Neural cell (in vitro differentiated cells): ENCODE measurements around the gene ITM2B. TPM values are rescaled to one million over a fixed set of nuclear protein-coding genes. Genes with fewer than 3 reads are reported as not detected.

Experiments used
- H2AFZ ChIP-seq: fragments of 200-600, 300-800 bp; sonication (generic), shearing (Covaris generic); 2 replicates; pipeline ENCODE4 v1.6.0; 2014; ENCODE audit warnings: low read depth, mild to moderate bottlenecking, antibody characterized with exemption, low read length, moderate library complexity
- H3F3A ChIP-seq: fragments of 200-600 bp; shearing (Covaris generic); 2 replicates; pipeline ENCODE4 v1.6.1; 2016; ENCODE audit warnings: mild to moderate bottlenecking, moderate library complexity, mixed read lengths, antibody characterized with exemption, low read length; ENCODE audit not compliant: insufficient read depth, poor library complexity, severe bottlenecking
- H3K27ac ChIP-seq: fragments of 200-600, 300-800 bp; sonication (generic), shearing (Covaris generic); 2 replicates; pipeline ENCODE4 v1.5.1; 2014; ENCODE audit warnings: mild to moderate bottlenecking, low read length, moderate library complexity
- H3K27me3 ChIP-seq: fragments of 300-800, 200-600 bp; sonication (generic), shearing (Covaris generic); 2 replicates; pipeline ENCODE4 v1.6.0; 2014; ENCODE audit warnings: mild to moderate bottlenecking, low read depth, low read length, moderate library complexity; ENCODE audit not compliant: insufficient read depth
- H3K36me3 ChIP-seq: fragments of 300-800, 200-600 bp; sonication (generic), shearing (Covaris generic); 2 replicates; pipeline ENCODE4 v1.5.1; 2014; ENCODE audit warnings: mild to moderate bottlenecking, antibody characterized with exemption, low read length, moderate library complexity; ENCODE audit not compliant: insufficient read depth
- H3K4me2 ChIP-seq: fragments of 300-800, 200-600 bp; sonication (generic), shearing (Covaris generic); 2 replicates; pipeline ENCODE4 v1.6.0; 2014; ENCODE audit warnings: mild to moderate bottlenecking, low read length
- H3K4me3 ChIP-seq: fragments of 300-800, 200-600 bp; sonication (generic), shearing (Covaris generic); 2 replicates; pipeline ENCODE4 v1.5.1; 2014; ENCODE audit warnings: mild to moderate bottlenecking, low read length, moderate library complexity
- H3K79me2 ChIP-seq: fragments of 200-600 bp; shearing (Covaris generic); replicated peaks from 2 replicates; pipeline ENCODE4 v1.6.0; 2014; ENCODE audit warnings: mild to moderate bottlenecking, low read length, moderate library complexity; ENCODE audit not compliant: insufficient read depth
- H3K9ac ChIP-seq: fragments of 300-800, 200-600 bp; sonication (generic), shearing (Covaris generic); 2 replicates; pipeline ENCODE4 v1.6.1; 2016; ENCODE audit warnings: mild to moderate bottlenecking, low read length, mixed read lengths
- H3K9me2 ChIP-seq: fragments of 200-600 bp; shearing (Covaris generic); 2 replicates; pipeline ENCODE4 v1.6.1; 2016; ENCODE audit warnings: mild to moderate bottlenecking, low read length, mixed read lengths; ENCODE audit not compliant: insufficient read depth
- H3K9me3 ChIP-seq: fragments of 200-600, 300-800 bp; sonication (generic), shearing (Covaris generic); 2 replicates; pipeline ENCODE4 v1.6.1; 2016; ENCODE audit warnings: mild to moderate bottlenecking, mixed run types, low read length, moderate library complexity, mixed read lengths
- H4K20me1 ChIP-seq: fragments of 200-600 bp; shearing (Covaris generic); 2 replicates; pipeline ENCODE4 v1.6.1; 2016; ENCODE audit warnings: mild to moderate bottlenecking, mixed run types; ENCODE audit not compliant: insufficient read depth
- CTCF ChIP-seq: fragments of 450-650 bp; IDR thresholded peaks from 2 replicates; pipeline ENCODE4 v1.5.1; 2014; ENCODE audit warnings: antibody characterized with exemption, mild to moderate bottlenecking, moderate library complexity; ENCODE audit not compliant: poor library complexity, severe bottlenecking
- EZH2 ChIP-seq: fragments of 200-600, 300-800 bp; shearing (Covaris generic), sonication (generic); IDR thresholded peaks from 2 replicates; pipeline ENCODE4 v1.6.1; 2014; ENCODE audit warnings: antibody characterized with exemption, low read length, borderline replicate concordance, mild to moderate bottlenecking; ENCODE audit not compliant: insufficient read depth, poor library complexity, severe bottlenecking
- MXI1 ChIP-seq: fragments of 450-650 bp; conservative IDR thresholded peaks from 2 replicates; pipeline ENCODE4 v1.6.1; 2014; ENCODE audit warnings: antibody characterized with exemption, mild to moderate bottlenecking; ENCODE audit not compliant: poor library complexity, severe bottlenecking
- POLR2AphosphoS5 ChIP-seq: IDR thresholded peaks from 2 replicates; pipeline ENCODE4 v1.6.1; 2012
- RAD21 ChIP-seq: fragments of 450-650 bp; conservative IDR thresholded peaks from 2 replicates; pipeline ENCODE4 v1.6.1; 2014; ENCODE audit warnings: antibody characterized with exemption, mild to moderate bottlenecking, moderate library complexity
- REST ChIP-seq: IDR thresholded peaks from 2 replicates; pipeline ENCODE4 v1.6.1; 2012; ENCODE audit warnings: borderline replicate concordance
- SMC3 ChIP-seq: fragments of 450-650 bp; conservative IDR thresholded peaks from 2 replicates; pipeline ENCODE4 v1.6.1; 2014; ENCODE audit warnings: antibody characterized with exemption, mild to moderate bottlenecking, moderate library complexity; ENCODE audit not compliant: poor library complexity
- TAF1 ChIP-seq: IDR thresholded peaks from 2 replicates; pipeline ENCODE4 v1.6.1; 2012; ENCODE audit warnings: low read depth
- polyA plus RNA-seq: library from polyadenylated mRNA; depleted of rRNA; stranded (reverse); fragments of >200 nt; gene quantifications from 2 replicates; pipeline ENCODE4 v1.2.3, GENCODE V29; 2014

ITM2B gene
- polyA plus RNA-seq, 1 donor from 2014 or later, result 275 TPM

- Histone ChIP-seq H3K27ac (no peak overlapping the region), H3K9me2 (no peaks in the 10 kb centered on the region), H2AFZ (no peak overlapping the region)
Observed at GRCh38 chr13:48185018-48185417, 48.0 kb upstream of the ITM2B start.

GRCh38 chr13:48186722-48187121 is 46.3 kb upstream of the ITM2B start:
- Histone ChIP-seq H3K9ac (no peak overlapping the region), H3K27me3 (no peaks in the 10 kb centered on the region), H3K4me2 (no peak overlapping the region), H3F3A (no peaks in the 10 kb centered on the region), H3K27ac (no peak overlapping the region), H3K9me3 (no peaks in the 10 kb centered on the region), H2AFZ (no peak overlapping the region), H3K36me3 (no peaks in the 10 kb centered on the region), H3K79me2 (no peaks in the 10 kb centered on the region), H4K20me1 (no peaks in the 10 kb centered on the region), H3K4me3 (no peak overlapping the region), H3K9me2 (no peaks in the 10 kb centered on the region)
- TF ChIP-seq CTCF, result no peak
- TF ChIP-seq REST, result no peak
- TF ChIP-seq TAF1, result no peak

More at GRCh38 chr13:48185018-48185417, 48.0 kb upstream of the ITM2B start:
- Histone ChIP-seq H3K9me3 (no peaks in the 10 kb centered on the region), H3F3A (no peaks in the 10 kb centered on the region), H3K27me3 (no peaks in the 10 kb centered on the region), H3K4me2 (no peak overlapping the region), H4K20me1 (no peaks in the 10 kb centered on the region), H3K4me3 (no peak overlapping the region), H3K36me3 (no peaks in the 10 kb centered on the region), H3K79me2 (no peaks in the 10 kb centered on the region), H3K9ac (no peak overlapping the region)
- TF ChIP-seq SMC3 (no peak), RAD21 (no peak), REST (no peak), EZH2 (no peak), TAF1 (no peak), MXI1 (no peak), CTCF (no peak), POLR2AphosphoS5 (no peak)
